Hematopoietic multipotent progenitor cell treated with erythropoietin and hydrocortisone succinate and interleukin-3 and kit ligand, for 8 days (in vitro differentiated cells): Measurements from ENCODE around the gene SMIM29.
A peak's percentile ranks its signal among the peaks of the same experiment; 100 is the strongest.

ENCODE experiments used
- DNase-seq: peaks from one replicate; pipeline ENCODE4 v3.0.0-alpha.2; 2015

Gene SMIM29

DNA sequence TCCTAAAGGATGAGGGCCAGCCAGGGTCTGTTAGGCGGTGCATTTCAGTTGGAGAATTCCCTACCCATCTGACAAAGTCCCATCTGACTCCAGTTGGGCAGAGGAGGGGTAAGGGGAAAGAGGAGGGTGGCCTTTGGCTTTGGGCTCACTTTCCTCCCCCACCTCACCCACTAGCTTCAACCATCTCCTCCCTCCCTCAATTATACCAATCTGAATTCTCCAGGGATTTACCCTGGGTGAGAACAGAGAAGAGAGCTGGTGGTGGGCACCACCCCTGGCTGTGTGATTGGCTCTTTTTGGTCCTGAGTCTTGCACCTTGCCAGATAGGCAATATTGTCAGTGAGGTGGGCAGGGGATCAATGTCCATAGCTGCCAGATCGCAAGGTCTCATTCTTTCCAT is 8.9 kb downstream of the SMIM29 start:
- DNase-seq, result no peak

DNA sequence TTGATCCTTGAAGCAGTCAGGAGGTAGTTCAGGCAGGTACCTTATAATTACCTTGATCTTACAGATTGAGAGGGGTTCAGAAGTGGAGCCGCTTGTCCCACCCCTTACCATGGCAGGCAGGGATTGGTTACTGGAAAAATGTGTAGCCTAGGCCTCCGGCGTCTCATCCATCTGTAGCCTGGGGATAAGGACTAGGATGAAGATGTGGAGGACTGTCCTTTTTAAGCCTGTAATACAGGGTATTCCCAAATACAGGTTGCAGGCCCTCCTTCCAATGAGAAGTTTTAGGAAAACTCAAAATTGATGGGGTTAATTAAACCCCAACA is 9.3 kb downstream of the SMIM29 start:
- DNase-seq, result no peak

GRCh38 chr6:34238585-34239499 is 10.0 kb downstream of the SMIM29 start:
- no peak for DNase-seq

- peak; percentile 80 for DNase-seq
These were observed 10.9 kb downstream of the SMIM29 start for GRCh38 chr6:34237722-34238584.

- no peak for DNase-seq
These were observed 11.5 kb downstream of the SMIM29 start for GRCh38 chr6:34237316-34237721.

GRCh38 chr6:34236443-34237315 is 12.1 kb downstream of the SMIM29 start, which contains the start of gene HMGA1:
HMGA1 (plus strand) TSS chr6:34236873; CDS start chr6:34240781, 3,908 bp downstream.
- DNase-seq, result peak; percentile 94

GRCh38 chr6:34236131-34236442 is 12.7 kb downstream of the SMIM29 start:
- peak; percentile 80 for DNase-seq

- peak; percentile 73 for DNase-seq
These were observed 13.3 kb downstream of the SMIM29 start for GRCh38 chr6:34235307-34236130.

GRCh38 chr6:34234667-34235306 is 14.0 kb downstream of the SMIM29 start:
- no peak for DNase-seq

- DNase-seq, result no peak
These were observed 14.9 kb downstream of the SMIM29 start for GRCh38 chr6:34233867-34234266.

DNA sequence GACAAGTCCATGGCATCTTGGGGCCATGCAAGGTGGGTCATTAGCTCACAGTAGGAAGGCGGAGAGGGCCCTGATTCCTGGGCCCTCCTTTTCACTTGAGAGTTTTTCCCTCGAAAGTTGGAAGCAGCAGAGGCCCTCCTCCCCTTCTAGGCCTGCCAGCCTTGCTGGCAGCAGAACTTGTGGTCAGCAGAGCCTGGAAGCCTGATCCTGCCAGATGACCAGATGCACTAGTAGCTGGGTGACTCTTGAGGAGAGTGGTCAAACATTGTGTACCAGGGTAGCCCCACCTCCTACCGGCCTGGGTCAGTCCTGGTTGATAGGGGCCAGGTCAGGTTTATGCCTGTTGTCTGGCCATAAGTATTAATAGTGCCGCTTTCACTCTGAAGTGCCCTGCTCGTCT is 15.9 kb downstream of the SMIM29 start:
- no peak for DNase-seq

- no peak for DNase-seq
These were observed 17.1 kb downstream of the SMIM29 start for GRCh38 chr6:34231566-34232336.

DNA sequence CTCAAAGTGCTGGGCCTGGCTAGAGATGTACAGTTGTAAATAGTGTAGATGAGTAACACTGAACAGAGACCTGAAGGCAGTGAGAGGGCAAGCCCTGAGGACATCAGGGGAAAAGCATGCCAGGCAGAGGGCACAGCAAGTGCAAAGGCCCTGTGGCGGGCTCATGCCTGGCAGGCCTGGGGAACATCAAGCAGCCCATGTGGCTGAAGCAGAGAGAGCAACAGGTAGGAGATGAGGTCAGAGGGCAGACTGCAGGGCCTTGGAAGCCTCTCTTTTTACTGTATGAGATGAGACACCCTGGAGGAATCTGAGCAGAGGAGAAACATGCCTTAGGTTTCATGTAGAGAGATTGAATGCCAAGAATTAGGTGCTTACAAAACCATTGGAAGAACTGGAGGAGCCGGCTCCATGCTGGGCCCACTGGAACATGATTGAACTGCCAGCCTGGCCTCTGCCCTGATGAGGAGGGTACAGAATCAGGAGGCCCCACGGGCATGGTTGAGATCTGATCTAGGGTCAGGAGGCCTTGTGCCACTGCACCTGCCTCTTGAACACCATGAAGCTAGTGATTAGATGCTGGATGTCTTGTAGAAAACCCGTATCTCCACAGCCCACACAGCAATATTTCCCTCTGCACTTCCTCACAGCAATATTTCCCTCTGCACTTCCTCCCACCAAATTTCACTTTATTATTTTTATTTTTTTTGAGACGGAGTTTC is 18.0 kb downstream of the SMIM29 start:
- peak; percentile 43 for DNase-seq

DNA sequence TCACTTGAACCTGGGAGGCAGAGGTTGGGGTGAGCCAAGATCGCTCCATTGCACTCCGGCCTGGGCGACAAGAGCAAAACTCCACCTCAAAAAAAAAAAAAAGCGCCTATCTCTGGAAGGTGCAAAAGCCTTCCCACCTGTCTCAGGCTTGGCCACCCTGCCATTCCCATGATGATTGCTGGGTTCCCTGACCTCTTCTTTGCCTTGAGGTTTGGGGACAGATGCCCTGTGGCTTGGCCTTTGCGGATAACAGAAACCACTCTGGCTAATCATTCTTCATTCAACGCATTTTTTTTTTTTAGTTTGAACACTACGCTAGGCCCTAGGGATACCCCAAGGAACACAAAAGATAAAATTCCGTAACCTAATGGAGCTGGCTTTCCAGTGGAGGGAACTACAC is 18.9 kb downstream of the SMIM29 start:
- DNase-seq, result no peak

- DNase-seq, result no peak
These were observed 20.9 kb downstream of the SMIM29 start for GRCh38 chr6:34227761-34228421.

DNA sequence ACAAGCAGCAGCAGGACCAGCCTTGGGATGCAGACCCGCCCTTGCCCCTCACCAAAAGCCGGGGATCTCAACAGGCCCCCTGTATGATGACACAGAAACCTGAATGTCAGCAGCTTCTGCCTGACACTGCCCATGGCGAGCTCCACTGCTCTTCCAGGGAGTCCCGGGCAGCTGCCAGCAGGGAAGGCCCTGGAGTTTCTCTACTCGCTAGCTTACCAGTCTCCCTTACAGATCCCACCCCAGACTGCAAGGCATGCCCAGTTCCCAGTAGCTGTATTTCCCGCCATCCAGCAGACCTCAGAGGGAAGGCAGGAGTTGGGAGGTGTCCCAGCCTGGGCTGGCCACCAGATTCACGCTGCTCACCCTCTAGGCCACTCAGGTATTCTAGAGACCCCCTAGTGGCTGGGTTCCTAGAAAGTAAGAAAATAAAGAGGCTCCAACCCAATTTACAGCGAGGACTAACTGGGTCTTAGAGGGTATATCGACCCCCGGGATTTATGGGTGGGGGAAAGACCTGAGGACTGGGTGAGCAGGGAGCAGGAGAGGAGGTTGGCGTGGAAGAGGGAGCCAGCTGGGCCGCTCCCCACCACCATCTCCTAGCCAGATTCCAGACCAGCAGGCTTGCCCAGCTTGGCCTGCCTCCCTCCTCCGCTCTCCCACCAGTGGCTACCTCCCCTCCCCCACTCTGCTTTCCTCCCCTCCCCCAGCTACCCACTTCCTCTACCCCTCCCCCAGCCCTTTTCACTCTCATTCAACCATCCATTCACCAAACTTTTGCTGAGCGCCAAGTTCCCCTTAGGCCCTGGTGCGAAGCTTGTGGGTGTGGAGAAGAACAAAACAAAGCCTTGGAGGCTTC is 21.8 kb downstream of the SMIM29 start:
- no peak for DNase-seq

GRCh38 chr6:34226066-34226465 is 22.7 kb downstream of the SMIM29 start:
- DNase-seq, result no peak

DNA sequence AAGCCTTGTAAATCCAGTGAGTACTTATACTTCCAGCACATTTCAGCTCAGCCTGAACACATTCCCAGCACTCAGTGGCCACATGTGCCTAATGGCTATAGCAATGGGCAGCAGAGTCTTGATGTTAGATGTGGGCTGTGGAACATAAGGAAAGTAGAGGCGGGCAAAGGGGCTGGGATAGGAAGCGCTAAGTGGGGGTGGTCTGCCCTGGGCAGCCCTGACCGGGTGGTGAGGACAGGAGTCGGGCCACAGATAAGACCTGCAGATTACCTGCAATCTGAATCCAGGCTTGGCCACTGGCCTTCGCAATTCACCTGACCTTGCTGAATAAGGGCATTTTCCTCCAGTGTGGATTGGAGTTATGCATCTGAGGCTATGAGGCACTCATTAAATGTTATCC is 23.3 kb downstream of the SMIM29 start:
- DNase-seq, result no peak
